GM12873 (cell line): ENCODE data around the gene HSPD1.

ENCODE experiments used
- TF ChIP-seq, protein P1 (sequence below): IDR thresholded peaks from 2 replicates; pipeline ENCODE4 v1.5.1; 2012; ENCODE audit warnings: low read depth, mild to moderate bottlenecking, moderate library complexity, low read length, control low read depth; ENCODE audit not compliant: insufficient read depth; ENCODE audit errors: missing control alignments

HSPD1 gene

DNA sequence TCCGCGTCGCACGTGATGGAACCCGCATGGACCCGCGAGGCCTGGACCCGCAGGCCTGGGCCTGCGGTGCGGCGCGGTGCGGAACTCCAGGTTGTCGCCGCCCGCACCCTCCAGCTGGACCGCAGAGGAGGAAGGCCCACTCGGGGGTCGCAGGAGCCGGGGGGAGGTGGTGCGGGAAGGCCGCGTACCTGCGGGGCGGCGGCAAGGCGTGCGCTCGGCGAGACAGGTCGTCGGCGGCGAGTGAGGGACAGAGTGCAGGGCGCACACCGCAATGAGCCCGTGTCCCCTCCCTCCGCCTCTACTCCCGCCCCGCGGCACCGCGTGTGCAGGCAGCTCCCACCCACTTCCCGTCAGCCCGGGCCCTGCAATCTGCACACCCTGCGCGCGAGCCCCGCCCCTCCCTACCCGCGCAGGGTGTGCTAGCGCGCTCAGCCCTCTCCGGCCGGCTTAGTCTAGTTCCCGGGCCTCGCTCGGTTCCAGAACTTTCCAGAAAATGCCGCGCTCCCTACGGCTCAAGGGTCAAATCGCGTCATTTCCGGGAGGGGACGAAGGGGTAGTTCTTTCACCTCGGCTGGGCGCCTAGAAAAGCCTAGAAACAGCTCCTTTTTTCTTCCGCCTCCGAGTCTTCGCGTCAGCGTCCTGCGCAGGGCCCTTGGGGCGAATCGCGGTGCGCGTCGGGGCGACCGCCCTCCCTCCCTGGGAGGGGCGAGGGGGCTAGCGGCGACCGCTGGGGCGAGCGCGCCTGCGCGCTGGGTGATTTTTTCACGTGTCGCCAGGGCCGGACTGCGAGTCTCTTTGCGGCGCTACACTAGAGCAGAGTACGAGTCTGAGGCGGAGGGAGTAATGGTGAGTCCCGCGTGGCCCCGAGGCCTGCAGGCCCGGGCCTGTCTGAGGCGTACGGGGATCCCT lies at the start of gene HSPD1, which contains the start of gene HSPE1:
HSPD1 (minus strand) TSS at position 247 of the 909 bp plus-strand sequence. CDS start 992 bp downstream, outside the sequence.
HSPE1 (plus strand) TSS at position 786 of the 909 bp plus-strand sequence; CDS start at position 844, 58 bp downstream.
- TF ChIP-seq, protein P1, sequence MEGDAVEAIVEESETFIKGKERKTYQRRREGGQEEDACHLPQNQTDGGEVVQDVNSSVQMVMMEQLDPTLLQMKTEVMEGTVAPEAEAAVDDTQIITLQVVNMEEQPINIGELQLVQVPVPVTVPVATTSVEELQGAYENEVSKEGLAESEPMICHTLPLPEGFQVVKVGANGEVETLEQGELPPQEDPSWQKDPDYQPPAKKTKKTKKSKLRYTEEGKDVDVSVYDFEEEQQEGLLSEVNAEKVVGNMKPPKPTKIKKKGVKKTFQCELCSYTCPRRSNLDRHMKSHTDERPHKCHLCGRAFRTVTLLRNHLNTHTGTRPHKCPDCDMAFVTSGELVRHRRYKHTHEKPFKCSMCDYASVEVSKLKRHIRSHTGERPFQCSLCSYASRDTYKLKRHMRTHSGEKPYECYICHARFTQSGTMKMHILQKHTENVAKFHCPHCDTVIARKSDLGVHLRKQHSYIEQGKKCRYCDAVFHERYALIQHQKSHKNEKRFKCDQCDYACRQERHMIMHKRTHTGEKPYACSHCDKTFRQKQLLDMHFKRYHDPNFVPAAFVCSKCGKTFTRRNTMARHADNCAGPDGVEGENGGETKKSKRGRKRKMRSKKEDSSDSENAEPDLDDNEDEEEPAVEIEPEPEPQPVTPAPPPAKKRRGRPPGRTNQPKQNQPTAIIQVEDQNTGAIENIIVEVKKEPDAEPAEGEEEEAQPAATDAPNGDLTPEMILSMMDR, result no peak

GRCh38 chr2:197548582-197548981 lies 48.9 kb upstream of the HSPD1 start:
- TF ChIP-seq, protein P1, result no peak

DNA sequence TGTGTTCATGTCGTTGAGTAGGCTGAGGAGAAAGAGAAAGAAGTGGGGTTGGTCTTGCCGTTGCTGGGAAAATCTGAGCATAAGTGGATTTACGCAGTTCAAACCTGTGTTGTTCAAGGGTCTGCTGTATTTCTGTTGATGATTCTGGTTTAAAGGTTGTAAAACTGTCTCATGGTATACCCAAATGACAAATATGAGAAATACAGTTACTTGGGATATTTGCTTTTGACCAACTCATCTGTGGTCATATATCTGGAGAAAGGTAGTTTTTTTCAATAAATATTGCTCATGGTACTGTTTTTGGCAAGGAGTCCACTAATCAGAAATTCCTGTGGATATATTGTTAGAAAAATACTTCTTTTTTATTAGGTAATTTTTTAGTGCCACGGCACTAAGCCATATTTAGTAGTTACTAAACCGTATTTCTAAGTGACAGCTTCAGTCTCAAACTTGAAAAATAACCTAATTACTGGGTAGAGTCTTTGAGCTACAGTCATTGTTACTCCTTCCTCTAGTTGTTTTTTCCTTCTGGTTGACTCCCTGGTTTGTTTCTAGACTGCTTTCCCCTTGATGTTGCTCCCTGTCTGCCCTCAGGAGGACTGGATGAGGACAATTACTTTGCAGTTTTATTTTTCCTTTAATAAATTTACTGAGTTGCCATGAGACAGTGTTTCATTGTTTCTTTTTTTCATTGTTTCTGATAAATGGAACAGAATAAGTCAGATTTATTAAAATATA lies 47.7 kb upstream of the HSPD1 start:
- TF ChIP-seq, protein P1, result no peak

GRCh38 chr2:197543206-197543605 lies 43.6 kb upstream of the HSPD1 start:
- TF ChIP-seq, protein P1, result no peak

- TF ChIP-seq, protein P1, result no peak
Observed at GRCh38 chr2:197539734-197540133, 40.1 kb upstream of the HSPD1 start.

GRCh38 chr2:197538412-197538811 lies 38.8 kb upstream of the HSPD1 start:
- TF ChIP-seq, protein P1, result no peak

DNA sequence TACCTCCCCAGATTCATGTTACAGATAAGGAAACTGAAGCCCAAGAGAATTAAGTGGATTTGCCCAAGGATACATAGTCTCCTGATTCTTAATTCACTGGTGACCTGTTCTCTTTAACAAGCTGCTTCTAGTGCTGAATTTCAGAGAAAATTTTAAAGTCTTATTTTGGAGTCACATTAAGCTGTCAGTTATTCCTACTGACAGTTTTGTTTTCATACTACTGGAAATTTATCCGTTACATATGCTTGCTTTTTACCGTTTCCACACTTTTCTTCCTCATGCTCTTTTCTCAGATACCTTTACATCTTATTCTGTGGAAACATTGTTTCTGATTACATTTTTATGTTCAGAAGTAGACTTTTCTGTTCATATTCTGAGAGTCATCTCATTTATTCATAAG lies 17.5 kb upstream of the HSPD1 start:
- TF ChIP-seq, protein P1, result no peak
